ENCODE measurements around the gene RGL1. TPM values are rescaled to one million over a fixed set of nuclear protein-coding genes. Genes with fewer than 3 reads are reported as not detected.

The RGL1 gene
- total RNA-seq, 1 experiment from 2014 or later: 2.1 TPM

GRCh38 chr1:183776731-183777130 lies 28.2 kb upstream of the RGL1 start:
- intact Hi-C loops (cut with micrococcal nuclease): no loop called here

DNA sequence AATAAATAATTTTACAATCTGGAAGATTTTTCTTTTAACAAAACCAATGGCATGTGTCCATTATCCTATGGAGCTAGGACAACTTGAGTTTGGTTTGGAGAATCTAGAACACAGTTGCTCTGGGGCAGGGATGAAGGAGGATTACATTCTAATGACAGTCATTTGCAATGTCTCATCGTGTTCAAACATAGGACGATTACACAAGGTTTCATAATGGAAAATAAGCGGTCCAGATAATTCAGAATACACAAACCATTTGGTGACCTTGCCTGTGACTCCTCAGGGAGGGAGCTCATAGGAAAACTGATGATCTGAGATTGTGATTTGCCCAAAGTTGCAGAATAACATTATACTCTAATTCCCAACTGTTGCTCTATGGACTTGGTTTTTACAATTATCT lies 27.6 kb upstream of the RGL1 start:
- no peak overlapping the region for H3K4me3 Mint-ChIP-seq (ENCODE audit: unreplicated experiment)
- no peaks in the 10 kb centered on the region for H3K27me3 Mint-ChIP-seq (ENCODE audit: insufficient read depth, unreplicated experiment)
- ChIA-PET CTCF (interaction anchor here (1.6 to 1.7 kb wide), 3 partner anchors 8 to 139 kb away, joined by 3 to 4 read pairs (median 3); no protein-coding TSS in a partner anchor), POLR2A (interaction anchor here (1.2 kb wide), 1 partner anchor 28 kb away, joined by 3 read pairs; the partner anchor contains the start of gene RGL1)
- H3K27ac Mint-ChIP-seq (ENCODE audit: low read depth, unreplicated experiment): no peak overlapping the region
- TF ChIP-seq CTCF (IDR thresholded peaks at IDR 0.05; ENCODE audit: unreplicated experiment): no peak
- DNase-seq (ENCODE audit: unreplicated experiment): no peak
- intact Hi-C loops (cut with micrococcal nuclease): no loop called here
- H3K9me3 Mint-ChIP-seq (ENCODE audit: unreplicated experiment): peaks cover 32% of the 10 kb centered on the region
- no peaks in the 10 kb centered on the region for H3K36me3 Mint-ChIP-seq (ENCODE audit: insufficient read depth, unreplicated experiment)
- BruUV-seq (replicated peaks): no TSS peak
- H3K4me1 Mint-ChIP-seq (ENCODE audit: insufficient read depth, unreplicated experiment): no peaks in the 10 kb centered on the region

More at GRCh38 chr1:183776731-183777130, 28.2 kb upstream of the RGL1 start:
- DNase-seq (ENCODE audit: unreplicated experiment): no peak
- ChIA-PET CTCF (interaction anchor here (1.6 to 1.7 kb wide), 2 partner anchors 7 to 139 kb away, joined by 3 read pairs; no protein-coding TSS in a partner anchor), POLR2A (no interaction called here)
- Mint-ChIP-seq H3K4me3 (ENCODE audit: unreplicated experiment) (no peak overlapping the region), H3K4me1 (ENCODE audit: insufficient read depth, unreplicated experiment) (no peaks in the 10 kb centered on the region), H3K36me3 (ENCODE audit: insufficient read depth, unreplicated experiment) (no peaks in the 10 kb centered on the region), H3K27me3 (ENCODE audit: insufficient read depth, unreplicated experiment) (no peaks in the 10 kb centered on the region), H3K9me3 (ENCODE audit: unreplicated experiment) (peaks cover 37% of the 10 kb centered on the region), H3K27ac (ENCODE audit: low read depth, unreplicated experiment) (no peak overlapping the region)
- no peak for TF ChIP-seq CTCF (IDR thresholded peaks at IDR 0.05; ENCODE audit: unreplicated experiment)
- BruUV-seq (replicated peaks): no TSS peak

DNA sequence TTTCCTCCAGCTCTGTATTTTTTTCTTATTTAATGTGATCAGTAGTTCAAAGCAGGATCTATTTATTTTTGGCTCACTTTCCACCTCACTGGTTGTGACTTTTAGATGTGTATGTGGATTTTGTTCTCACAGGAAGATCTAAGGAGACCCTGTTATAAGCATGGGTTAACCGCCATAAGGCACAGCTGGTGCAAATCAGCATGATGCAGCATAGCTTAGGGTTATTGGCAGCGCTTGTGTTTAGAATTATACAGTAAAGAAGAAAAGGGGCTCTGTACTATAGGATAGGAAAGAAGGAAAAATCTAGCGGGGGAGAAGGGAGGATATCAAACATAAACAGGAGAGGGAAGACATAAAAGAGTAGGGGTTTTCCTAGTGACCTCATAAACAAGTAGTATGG lies 26.9 kb upstream of the RGL1 start:
- H3K36me3 Mint-ChIP-seq (ENCODE audit: insufficient read depth, unreplicated experiment): no peaks in the 10 kb centered on the region
- peaks cover 3% of the 10 kb centered on the region for H3K4me1 Mint-ChIP-seq (ENCODE audit: insufficient read depth, unreplicated experiment)
- CTCF ChIA-PET: interaction anchor here (1.6 to 1.7 kb wide), 3 partner anchors 9 to 138 kb away, joined by 3 to 4 read pairs (median 3); no protein-coding TSS in a partner anchor
- peaks cover 27% of the 10 kb centered on the region for H3K9me3 Mint-ChIP-seq (ENCODE audit: unreplicated experiment)
- no peak for TF ChIP-seq CTCF (IDR thresholded peaks at IDR 0.05; ENCODE audit: unreplicated experiment)
- no peak overlapping the region for H3K4me3 Mint-ChIP-seq (ENCODE audit: unreplicated experiment)
- no peak for DNase-seq (ENCODE audit: unreplicated experiment)
- H3K27ac Mint-ChIP-seq (ENCODE audit: low read depth, unreplicated experiment): no peak overlapping the region
- intact Hi-C loops (cut with micrococcal nuclease): no loop called here
- H3K27me3 Mint-ChIP-seq (ENCODE audit: insufficient read depth, unreplicated experiment): no peaks in the 10 kb centered on the region
- POLR2A ChIA-PET: interaction anchor here (1.2 kb wide), 1 partner anchor 27 kb away, joined by 3 read pairs; the partner anchor contains the start of gene RGL1
- BruUV-seq (replicated peaks): no TSS peak

GRCh38 chr1:183778568-183779433 lies 26.1 kb upstream of the RGL1 start:
- Mint-ChIP-seq H3K27me3 (ENCODE audit: insufficient read depth, unreplicated experiment) (no peaks in the 10 kb centered on the region), H3K9me3 (ENCODE audit: unreplicated experiment) (peaks cover 19% of the 10 kb centered on the region), H3K36me3 (ENCODE audit: insufficient read depth, unreplicated experiment) (no peaks in the 10 kb centered on the region), H3K4me3 (ENCODE audit: unreplicated experiment) (no peak overlapping the region), H3K27ac (ENCODE audit: low read depth, unreplicated experiment) (no peak overlapping the region), H3K4me1 (ENCODE audit: insufficient read depth, unreplicated experiment) (peaks cover 11% of the 10 kb centered on the region)
- BruUV-seq (replicated peaks): no TSS peak
- ChIA-PET CTCF (interaction anchor here (0.6 to 1.7 kb wide), 4 partner anchors 10 to 123 kb away, joined by 3 to 4 read pairs (median 4); no protein-coding TSS in a partner anchor), POLR2A (interaction anchor here (1.2 kb wide), 1 partner anchor 26 kb away, joined by 3 read pairs; the partner anchor contains the start of gene RGL1)
- no peak for DNase-seq (ENCODE audit: unreplicated experiment)
- no peak for TF ChIP-seq CTCF (IDR thresholded peaks at IDR 0.05; ENCODE audit: unreplicated experiment)
- intact Hi-C loops (cut with micrococcal nuclease): no loop called here

Measured in MCF 10A (cell line).